Activated effector memory CD4-positive, alpha-beta T cell treated with Interleukin-2 at 50 U/mL for 16 hours (primary cell): ENCODE measurements around the gene CERS4.
"Not testable (repeated sequence)": the region's sequence is repeated elsewhere in the genome, so short reads cannot be mapped to it uniquely, and the experiment has no call there.

Experiments used
- DNase-seq: peaks from one replicate; pipeline ENCODE4 v3.0.0-alpha.2; 2020

The CERS4 gene, protein sequence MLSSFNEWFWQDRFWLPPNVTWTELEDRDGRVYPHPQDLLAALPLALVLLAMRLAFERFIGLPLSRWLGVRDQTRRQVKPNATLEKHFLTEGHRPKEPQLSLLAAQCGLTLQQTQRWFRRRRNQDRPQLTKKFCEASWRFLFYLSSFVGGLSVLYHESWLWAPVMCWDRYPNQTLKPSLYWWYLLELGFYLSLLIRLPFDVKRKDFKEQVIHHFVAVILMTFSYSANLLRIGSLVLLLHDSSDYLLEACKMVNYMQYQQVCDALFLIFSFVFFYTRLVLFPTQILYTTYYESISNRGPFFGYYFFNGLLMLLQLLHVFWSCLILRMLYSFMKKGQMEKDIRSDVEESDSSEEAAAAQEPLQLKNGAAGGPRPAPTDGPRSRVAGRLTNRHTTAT

DNA sequence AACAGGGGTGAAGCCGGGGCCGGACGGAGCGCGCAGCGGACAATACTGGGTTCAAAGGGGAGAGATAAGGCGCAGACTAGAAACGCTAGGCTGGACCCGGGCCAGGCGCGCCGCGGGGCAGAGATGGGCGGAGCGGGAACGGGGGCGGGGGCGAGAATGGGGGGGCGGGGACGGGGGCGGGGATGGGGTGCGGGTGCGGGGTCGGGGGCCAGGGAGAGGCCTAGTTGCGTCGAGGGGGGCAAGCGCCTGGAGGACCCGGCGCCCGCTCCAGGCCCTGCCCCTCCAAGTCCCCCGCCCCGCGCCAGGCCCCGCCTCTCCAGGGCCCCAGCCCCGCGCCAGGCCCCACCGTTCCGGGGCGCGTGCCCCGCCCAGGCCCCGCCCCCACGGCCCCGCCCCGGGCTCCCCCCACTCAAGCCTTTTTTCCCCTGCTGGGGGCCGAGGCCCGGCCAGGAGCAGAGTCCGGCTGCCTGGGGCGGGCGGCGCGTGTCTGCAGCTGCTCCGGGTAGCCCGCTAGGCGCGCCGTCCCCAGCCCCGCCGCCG, at the start of gene CERS4:
CERS4 (plus strand) TSS at position 449 of the 540 bp plus-strand sequence. CDS start 41,707 bp downstream, outside the sequence.
- peak; percentile 71 for DNase-seq

- DNase-seq: no peak
These were observed 48.0 kb upstream of the CERS4 start for GRCh38 chr19:8161135-8161646.

DNA sequence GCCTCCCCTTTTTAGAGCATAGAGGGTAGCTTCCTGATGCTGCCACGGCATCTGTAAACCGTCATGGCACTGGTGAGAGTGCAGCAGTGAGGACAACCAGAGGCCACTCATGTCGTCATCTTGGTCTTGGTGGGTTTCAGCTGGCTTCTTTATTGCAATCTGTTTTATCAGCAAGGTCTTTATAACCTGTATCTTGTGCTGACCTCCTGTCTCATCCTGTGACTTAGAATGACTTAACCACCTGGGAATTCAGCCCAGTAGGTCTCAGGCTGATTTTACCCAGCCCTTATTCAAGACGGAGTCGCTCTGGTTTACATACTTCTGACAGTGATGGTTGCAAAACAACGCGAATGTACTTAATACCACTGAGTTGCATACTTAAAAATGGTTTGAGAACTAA, 45.4 kb upstream of the CERS4 start:
- no peak for DNase-seq

DNA sequence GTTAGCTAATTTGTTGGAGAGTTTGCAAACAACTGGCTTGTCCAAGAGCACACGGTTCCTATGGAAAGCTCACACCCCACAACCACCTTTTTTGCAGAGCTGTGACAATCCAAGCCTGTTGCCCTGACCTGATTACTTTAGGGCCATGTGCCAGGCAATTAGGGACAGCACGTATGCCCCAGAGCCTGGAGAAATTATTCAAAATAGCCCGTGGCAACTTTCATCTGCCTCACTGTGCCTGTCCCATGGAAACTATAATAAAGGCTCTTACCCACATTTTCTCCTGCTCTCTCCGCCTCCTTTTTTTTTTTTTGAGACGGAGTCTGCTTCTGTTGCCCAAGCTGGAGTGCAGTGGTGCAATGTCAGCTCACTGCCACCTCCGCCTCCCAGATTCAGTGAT, 41.2 kb upstream of the CERS4 start:
- DNase-seq: no peak

- DNase-seq: no peak
These were observed 40.6 kb upstream of the CERS4 start for GRCh38 chr19:8168537-8168936.

DNA sequence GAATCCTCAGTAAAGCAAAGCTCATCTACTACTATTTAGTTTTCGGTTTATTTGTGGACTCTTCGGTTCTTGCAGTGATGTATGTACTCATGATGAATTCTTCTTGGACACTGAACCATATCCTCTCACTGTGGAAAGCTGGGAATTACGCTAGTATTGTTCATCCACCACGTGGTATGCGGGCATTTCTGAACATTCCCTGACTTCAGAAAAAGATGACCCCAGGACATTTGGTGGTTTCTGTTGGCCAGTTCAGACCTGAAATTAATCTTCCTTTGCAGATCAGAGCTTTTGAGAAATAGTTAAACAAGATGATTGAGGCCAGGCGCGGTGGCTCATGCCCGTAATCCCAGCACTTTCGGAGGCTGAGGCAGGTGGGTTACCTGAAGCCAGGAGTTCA, 34.5 kb upstream of the CERS4 start:
- no peak for DNase-seq

- no peak for DNase-seq
These were observed 29.2 kb upstream of the CERS4 start for GRCh38 chr19:8180018-8180417.

DNA sequence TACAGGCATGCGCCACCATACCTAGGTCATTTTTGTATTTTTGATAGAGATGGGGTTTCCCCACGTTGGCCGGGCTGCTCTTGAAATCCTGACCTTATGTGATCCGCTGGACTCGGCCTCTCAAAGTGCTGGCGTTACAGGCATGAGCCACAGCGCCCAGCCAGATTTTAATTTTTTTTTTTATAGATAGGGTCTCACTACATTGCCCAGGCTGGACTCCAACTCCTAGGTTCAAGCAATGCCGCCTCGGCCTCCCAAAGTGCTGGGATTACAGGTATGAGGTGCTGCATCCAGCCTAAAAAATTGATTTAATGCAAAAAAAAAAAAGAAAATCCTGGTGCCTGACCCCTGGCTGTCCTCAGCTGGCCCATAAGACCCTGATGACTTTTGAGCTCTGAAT, 24.9 kb upstream of the CERS4 start:
- no peak for DNase-seq

DNA sequence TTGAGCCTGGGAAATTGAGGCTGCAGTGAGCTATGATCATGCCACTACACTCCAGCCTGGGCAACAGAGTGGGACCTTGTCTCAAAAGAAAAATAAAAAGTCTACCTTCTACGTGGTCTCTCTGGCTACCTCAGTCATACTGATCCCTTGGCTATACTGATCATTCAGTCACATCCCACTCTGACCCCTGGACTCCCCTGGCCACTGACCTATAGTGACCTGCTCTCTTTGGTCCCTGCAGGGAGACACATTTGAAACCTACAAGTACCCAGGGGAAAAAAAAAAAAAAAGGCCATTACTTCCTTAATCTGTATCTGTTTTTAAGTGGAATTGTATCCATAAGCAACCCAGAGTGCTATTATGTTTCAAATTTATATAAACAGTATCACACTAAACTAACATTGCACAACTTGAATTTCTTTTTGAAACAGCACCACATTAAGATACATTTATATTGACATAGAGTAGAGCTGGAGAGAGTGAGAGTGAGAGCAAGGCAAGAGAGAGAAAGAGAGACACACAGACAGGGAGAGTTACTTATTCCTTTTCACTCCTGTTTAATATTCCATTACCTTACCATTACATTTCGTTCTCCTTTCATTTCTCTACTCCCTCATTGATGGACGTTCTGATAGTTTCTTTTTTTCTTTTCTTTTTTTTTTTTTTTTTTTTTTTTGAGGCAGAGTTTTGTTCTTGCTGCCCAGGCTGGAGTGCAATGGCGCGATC, 23.7 kb upstream of the CERS4 start:
- DNase-seq: no peak

GRCh38 chr19:8192221-8192820, 16.8 kb upstream of the CERS4 start:
- no peak for DNase-seq

DNA sequence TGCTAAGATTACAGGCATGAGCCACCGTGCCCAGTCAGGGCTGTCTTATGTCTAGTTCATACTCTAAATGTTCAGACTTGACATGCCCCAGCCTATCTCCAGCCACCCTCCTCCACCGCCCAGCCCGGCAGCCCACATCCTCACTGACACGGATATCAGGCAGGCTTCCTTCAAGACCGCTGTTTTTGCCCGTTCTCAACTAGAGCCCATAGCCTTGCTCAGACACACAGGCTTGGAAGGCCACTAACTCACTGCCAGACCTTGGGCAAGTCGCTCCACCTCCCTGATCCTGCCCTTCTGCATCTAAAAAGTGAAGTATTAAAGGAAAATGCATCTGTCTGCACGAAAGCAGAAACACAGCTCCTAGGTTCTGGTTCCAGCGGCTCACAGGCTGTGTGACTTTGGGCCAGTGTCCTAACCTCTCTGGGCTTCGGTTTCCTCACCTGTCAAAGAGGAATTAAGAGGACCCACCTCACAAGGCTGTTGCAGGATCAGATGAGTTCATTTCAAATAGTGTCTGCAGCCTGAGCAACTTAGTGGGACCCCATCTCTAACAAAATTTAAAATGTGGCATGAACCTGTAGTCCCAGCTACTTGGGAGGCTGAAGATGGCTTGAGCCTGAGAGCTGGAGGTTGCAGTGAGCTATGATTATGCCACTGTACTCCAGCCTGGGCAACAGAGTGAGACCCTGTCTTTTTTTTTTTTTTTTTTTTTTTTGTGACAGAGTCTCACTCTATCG, 14.5 kb upstream of the CERS4 start:
- peak; percentile 47 for DNase-seq

GRCh38 chr19:8196271-8196927, 12.8 kb upstream of the CERS4 start:
- no peak for DNase-seq

GRCh38 chr19:8203288-8204120, 5.7 kb upstream of the CERS4 start:
- DNase-seq: not testable (repeated sequence)

GRCh38 chr19:8204961-8205360, 4.2 kb upstream of the CERS4 start:
- DNase-seq: no peak

DNA sequence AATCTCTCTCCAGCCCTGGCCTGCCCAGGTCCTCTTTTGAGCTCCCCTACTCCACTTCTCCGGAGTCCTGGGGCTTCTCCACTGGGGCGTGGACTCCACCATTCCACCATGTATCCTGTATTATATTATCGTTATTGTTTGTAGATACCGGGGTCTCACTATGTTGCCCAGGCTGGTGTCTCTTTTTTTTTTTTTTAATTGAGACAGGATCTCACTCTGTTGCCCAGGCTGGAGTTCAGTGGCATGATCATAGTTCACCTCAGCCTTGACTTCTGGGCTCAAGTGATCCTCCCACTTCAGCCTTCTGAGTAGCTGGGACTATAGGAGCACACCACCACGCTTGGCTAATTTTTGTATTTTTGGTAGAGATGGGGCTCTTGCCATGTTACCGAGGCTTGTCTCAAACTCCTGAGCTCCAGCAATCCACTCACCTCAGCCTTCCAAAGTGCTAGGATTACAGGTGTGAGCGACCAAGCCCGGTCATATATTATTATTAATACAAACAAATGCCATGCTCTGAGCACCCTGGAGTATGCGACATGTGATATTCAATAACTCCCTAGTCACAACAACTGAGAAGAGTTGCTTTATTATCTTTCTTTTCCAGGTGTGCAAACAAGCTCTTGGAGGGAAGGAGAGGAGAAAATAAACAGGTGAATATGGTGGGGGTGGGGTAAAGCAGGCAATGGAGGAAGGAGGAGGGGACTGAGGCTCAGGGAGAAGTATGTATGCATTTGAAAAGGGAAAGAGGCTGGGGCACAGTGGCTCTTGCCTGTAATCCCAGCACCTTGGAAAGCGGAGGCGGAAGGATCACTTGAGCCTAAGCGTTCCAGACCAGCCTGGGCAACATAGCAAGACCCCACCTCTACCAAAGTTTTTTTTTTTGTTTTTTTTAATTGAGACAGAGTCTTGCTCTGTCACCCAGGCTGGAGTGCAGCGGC, 2.8 kb upstream of the CERS4 start:
- DNase-seq: no peak

GRCh38 chr19:8207326-8207725, 1.8 kb upstream of the CERS4 start:
- DNase-seq: not testable (repeated sequence)

GRCh38 chr19:8208119-8208921, 850 bp upstream of the CERS4 start:
- no peak for DNase-seq

DNA sequence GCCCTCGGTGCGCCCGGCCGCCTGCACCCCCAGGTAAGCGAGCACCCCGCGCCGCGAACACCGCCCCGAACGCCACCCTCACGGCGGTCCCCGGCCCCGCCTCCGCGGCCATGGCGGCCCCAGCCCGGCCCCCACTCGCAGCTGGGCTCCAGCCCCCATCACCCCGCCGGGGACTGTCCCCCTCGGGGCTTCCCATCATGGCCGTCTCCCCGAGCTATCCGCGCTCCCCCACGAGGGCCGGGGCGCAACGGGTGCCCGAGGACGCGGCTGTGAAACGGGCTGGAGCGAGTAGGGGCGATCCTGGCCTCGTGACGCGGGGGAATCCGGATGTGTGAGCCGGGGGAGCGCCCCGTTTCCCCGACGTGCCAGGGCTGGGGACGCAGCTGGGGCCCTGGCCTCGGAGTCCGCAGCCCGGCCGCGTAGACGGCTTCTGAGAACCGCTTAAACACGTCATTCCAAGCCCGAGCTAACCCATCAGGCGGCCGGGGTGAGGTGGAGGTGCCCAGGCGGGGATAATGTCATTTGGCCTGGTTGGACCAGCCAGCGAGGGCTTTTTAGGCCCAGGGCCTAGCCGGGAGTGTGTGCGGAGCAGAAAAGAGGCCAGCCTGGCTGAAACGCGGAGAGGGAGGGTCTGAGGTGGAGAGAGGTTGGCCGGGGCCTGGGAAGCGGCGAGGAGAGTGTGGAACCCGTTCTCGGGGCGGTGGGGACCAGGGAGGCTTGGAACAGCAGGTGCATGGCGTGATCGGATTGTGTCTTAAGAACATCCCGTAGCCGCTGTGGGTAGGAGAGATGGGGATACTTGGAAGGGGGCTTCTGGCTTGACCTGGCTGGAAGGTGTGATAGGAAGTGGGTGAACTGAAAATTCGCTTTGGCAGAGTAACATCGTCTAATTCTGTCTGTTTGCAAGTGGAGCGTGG, 550 bp downstream of the CERS4 start:
- peak; percentile 76 for DNase-seq
